B cell (primary cell): ENCODE data around the gene RASGEF1B.

Experiments
- EZH2 ChIP-seq: IDR thresholded peaks from 2 replicates; pipeline ENCODE4 v1.6.1; 2012; ENCODE audit warnings: borderline replicate concordance, low read depth, mild to moderate bottlenecking, moderate library complexity, low read length; ENCODE audit not compliant: insufficient read depth, poor library complexity, severe bottlenecking
- TF ChIP-seq, protein P1 (sequence below): fragments of 200-600 bp; IDR thresholded peaks from one replicate; pipeline ENCODE4 v1.8.0; 2022; ENCODE audit warnings: antibody characterized with exemption, mild to moderate bottlenecking

DNA sequence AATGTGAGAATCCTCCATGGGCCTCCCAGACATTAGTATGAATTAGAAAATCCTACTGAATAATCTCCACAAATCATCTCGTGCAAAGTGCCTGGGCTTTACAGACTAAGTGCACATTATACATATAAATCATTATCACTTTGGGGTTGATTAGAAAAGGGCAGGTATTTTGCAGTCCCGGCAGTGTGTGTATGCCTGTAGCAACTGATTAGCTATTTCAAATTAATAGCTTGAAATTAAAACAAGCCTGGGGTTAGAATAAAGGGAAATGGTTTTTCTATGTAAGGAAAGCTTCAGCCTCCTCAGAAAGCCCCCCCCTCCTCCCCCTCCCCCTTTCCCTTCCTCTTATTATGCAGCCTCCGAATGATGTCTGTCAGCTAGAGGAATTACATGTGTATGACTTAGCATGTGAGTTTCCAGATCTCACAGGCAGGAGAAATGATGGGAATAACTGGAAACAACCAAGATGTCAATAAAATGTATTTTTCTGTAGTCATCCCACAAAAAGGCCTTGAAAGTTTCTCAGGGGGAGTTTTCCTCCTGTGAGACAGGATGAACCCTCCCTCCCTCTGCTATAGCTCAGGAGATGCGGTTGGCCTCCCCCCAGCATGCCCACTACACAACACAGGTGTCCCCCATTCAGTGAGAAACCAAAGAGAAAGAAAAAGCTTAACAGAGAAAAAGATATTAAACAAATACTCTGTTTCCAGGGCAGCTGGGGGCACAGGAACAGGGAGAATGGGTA lies 41.2 kb upstream of the RASGEF1B start:
- TF ChIP-seq, protein P1, sequence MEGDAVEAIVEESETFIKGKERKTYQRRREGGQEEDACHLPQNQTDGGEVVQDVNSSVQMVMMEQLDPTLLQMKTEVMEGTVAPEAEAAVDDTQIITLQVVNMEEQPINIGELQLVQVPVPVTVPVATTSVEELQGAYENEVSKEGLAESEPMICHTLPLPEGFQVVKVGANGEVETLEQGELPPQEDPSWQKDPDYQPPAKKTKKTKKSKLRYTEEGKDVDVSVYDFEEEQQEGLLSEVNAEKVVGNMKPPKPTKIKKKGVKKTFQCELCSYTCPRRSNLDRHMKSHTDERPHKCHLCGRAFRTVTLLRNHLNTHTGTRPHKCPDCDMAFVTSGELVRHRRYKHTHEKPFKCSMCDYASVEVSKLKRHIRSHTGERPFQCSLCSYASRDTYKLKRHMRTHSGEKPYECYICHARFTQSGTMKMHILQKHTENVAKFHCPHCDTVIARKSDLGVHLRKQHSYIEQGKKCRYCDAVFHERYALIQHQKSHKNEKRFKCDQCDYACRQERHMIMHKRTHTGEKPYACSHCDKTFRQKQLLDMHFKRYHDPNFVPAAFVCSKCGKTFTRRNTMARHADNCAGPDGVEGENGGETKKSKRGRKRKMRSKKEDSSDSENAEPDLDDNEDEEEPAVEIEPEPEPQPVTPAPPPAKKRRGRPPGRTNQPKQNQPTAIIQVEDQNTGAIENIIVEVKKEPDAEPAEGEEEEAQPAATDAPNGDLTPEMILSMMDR: no peak
- no peak for TF ChIP-seq EZH2
